HUES64 (cell line): ENCODE data around the gene AKIRIN2. TPM values are rescaled to one million over a fixed set of nuclear protein-coding genes. Genes with fewer than 3 reads are reported as not detected.

Experiments
- H3K27ac ChIP-seq: 2 replicates; pipeline ENCODE4 v1.7.0; 2013; ENCODE audit warnings: low read depth, low read length, inconsistent platforms
- H3K27me3 ChIP-seq: 2 replicates; pipeline ENCODE4 v1.6.1; 2013; ENCODE audit warnings: mild to moderate bottlenecking, low read length; ENCODE audit not compliant: insufficient read depth
- H3K36me3 ChIP-seq: 2 replicates; pipeline ENCODE4 v1.6.1; 2013; ENCODE audit warnings: mild to moderate bottlenecking, low read length; ENCODE audit not compliant: insufficient read depth
- H3K4me1 ChIP-seq: 2 replicates; pipeline ENCODE4 v1.6.1; 2013; ENCODE audit warnings: mild to moderate bottlenecking, low read length, moderate library complexity; ENCODE audit not compliant: insufficient read depth
- H3K4me3 ChIP-seq: 2 replicates; pipeline ENCODE4 v1.5.1; 2013; ENCODE audit warnings: mild to moderate bottlenecking, low read length, moderate library complexity
- H3K9ac ChIP-seq: 2 replicates; pipeline ENCODE4 v1.6.1; 2013; ENCODE audit warnings: mild to moderate bottlenecking, low read depth, low read length
- H3K9me3 ChIP-seq: 2 replicates; pipeline ENCODE4 v1.6.1; 2013; ENCODE audit warnings: low read depth, low read length; ENCODE audit not compliant: insufficient read depth
- WGBS: fragments of 150-250, 120-280 bp; methylation state at CpG from one replicate; pipeline ENCODE4 v1.1.7; 2013; ENCODE audit warnings: missing lambda C conversion rate; 5-methylcytosine and 5-hydroxymethylcytosine counted together
- polyA plus RNA-seq, 2 experiments: library from polyadenylated mRNA; stranded (reverse); fragments of 50-300 nt; gene quantifications; one replicate each; pipeline ENCODE4 v1.2.3, GENCODE V29; 2013

The AKIRIN2 gene
- polyA plus RNA-seq (2013, experiment 1 of 2) = 47.8 TPM
- 54.5 TPM for polyA plus RNA-seq (2013, experiment 2 of 2)

- H3K9ac ChIP-seq = peak within 1 kb of the TSS; percentile 93
Observed at GRCh38 chr6:87701676-87702588, at the start of gene AKIRIN2. AKIRIN2 (minus strand) TSS chr6:87702233; CDS start chr6:87701684, 549 bp downstream.

GRCh38 chr6:87747646-87748045 is 45.6 kb upstream of the AKIRIN2 start:
- Histone ChIP-seq H3K4me3 (no peak overlapping the region), H3K9me3 (no peaks in the 10 kb centered on the region), H3K27me3 (no peaks in the 10 kb centered on the region), H3K4me1 (no peaks in the 10 kb centered on the region), H3K36me3 (no peaks in the 10 kb centered on the region), H3K9ac (no peak overlapping the region), H3K27ac (no peak overlapping the region)
- WGBS = 89% methylated on average over 1 of the region's 1 CpG

More at GRCh38 chr6:87701676-87702588, at the start of gene AKIRIN2:
- H3K27me3 ChIP-seq = no peaks in the 10 kb centered on the region
- WGBS = under 1% methylated on average over 86 of the region's 88 CpGs
- peaks cover 6% of the 10 kb centered on the region for H3K36me3 ChIP-seq
- H3K9me3 ChIP-seq = no peaks in the 10 kb centered on the region
- H3K27ac ChIP-seq = peak within 1 kb of the TSS; percentile 98
- H3K4me1 ChIP-seq = peaks cover 22% of the 10 kb centered on the region
- peak within 1 kb of the TSS; percentile 94 for H3K4me3 ChIP-seq

GRCh38 chr6:87745966-87746721 is 44.1 kb upstream of the AKIRIN2 start:
- H3K4me1 ChIP-seq = no peaks in the 10 kb centered on the region
- no peaks in the 10 kb centered on the region for H3K9me3 ChIP-seq
- no peaks in the 10 kb centered on the region for H3K27me3 ChIP-seq
- no peaks in the 10 kb centered on the region for H3K36me3 ChIP-seq
- no peak overlapping the region for H3K27ac ChIP-seq
- 87% methylated on average over 2 of the region's 2 CpGs for WGBS
- no peak overlapping the region for H3K4me3 ChIP-seq
- H3K9ac ChIP-seq = no peak overlapping the region

GRCh38 chr6:87743454-87743853 is 41.4 kb upstream of the AKIRIN2 start:
- Histone ChIP-seq H3K9me3 (no peaks in the 10 kb centered on the region), H3K27me3 (no peaks in the 10 kb centered on the region), H3K9ac (no peak overlapping the region), H3K36me3 (no peaks in the 10 kb centered on the region), H3K27ac (no peak overlapping the region), H3K4me1 (no peaks in the 10 kb centered on the region), H3K4me3 (no peak overlapping the region)
- 31% methylated on average over 1 of the region's 2 CpGs for WGBS

GRCh38 chr6:87742106-87742505 is 40.1 kb upstream of the AKIRIN2 start:
- no peak overlapping the region for H3K4me3 ChIP-seq
- 0 out of 2 replicates have a peak, but pooled peaks cover 2% of the 10 kb centered on the region for H3K9me3 ChIP-seq
- H3K36me3 ChIP-seq = no peaks in the 10 kb centered on the region
- no peak overlapping the region for H3K27ac ChIP-seq
- H3K9ac ChIP-seq = no peak overlapping the region
- no peaks in the 10 kb centered on the region for H3K27me3 ChIP-seq
- no peaks in the 10 kb centered on the region for H3K4me1 ChIP-seq
- WGBS = 68% methylated on average over 2 of the region's 2 CpGs

GRCh38 chr6:87741001-87741650 is 39.1 kb upstream of the AKIRIN2 start:
- Histone ChIP-seq H3K4me3 (no peak overlapping the region), H3K9me3 (peaks cover 5% of the 10 kb centered on the region; the same call in 1 of the 2 replicates), H3K27me3 (no peaks in the 10 kb centered on the region), H3K27ac (no peak overlapping the region), H3K4me1 (no peaks in the 10 kb centered on the region), H3K36me3 (no peaks in the 10 kb centered on the region), H3K9ac (no peak overlapping the region)
- 98% methylated on average over 6 of the region's 9 CpGs for whole genome bisulfite sequencing

- no peak overlapping the region for H3K9ac ChIP-seq
- WGBS = 96% methylated on average over 4 of the region's 4 CpGs
- H3K27me3 ChIP-seq = no peaks in the 10 kb centered on the region
- no peaks in the 10 kb centered on the region for H3K4me1 ChIP-seq
- H3K9me3 ChIP-seq = peaks cover 5% of the 10 kb centered on the region; the same call in 1 of the 2 replicates
- H3K36me3 ChIP-seq = no peaks in the 10 kb centered on the region
- no peak overlapping the region for H3K27ac ChIP-seq
- H3K4me3 ChIP-seq = no peak overlapping the region
Observed at GRCh38 chr6:87738744-87739143, 36.7 kb upstream of the AKIRIN2 start.

- Histone ChIP-seq H3K9me3 (peaks cover 5% of the 10 kb centered on the region; the same call in 1 of the 2 replicates), H3K27ac (no peak overlapping the region), H3K36me3 (no peaks in the 10 kb centered on the region), H3K4me1 (no peaks in the 10 kb centered on the region), H3K9ac (no peak overlapping the region), H3K27me3 (no peaks in the 10 kb centered on the region), H3K4me3 (no peak overlapping the region)
- WGBS = 95% methylated on average over 3 of the region's 3 CpGs
Observed at GRCh38 chr6:87738000-87738399, 36.0 kb upstream of the AKIRIN2 start.

GRCh38 chr6:87736809-87737540 is 34.9 kb upstream of the AKIRIN2 start:
- Histone ChIP-seq H3K4me1 (no peaks in the 10 kb centered on the region), H3K9me3 (peaks cover 5% of the 10 kb centered on the region; the same call in 1 of the 2 replicates), H3K27ac (no peak overlapping the region), H3K36me3 (no peaks in the 10 kb centered on the region), H3K27me3 (no peaks in the 10 kb centered on the region), H3K4me3 (no peak overlapping the region), H3K9ac (no peak overlapping the region)
- 94% methylated on average over 3 of the region's 5 CpGs for WGBS

- no peak overlapping the region for H3K4me3 ChIP-seq
- WGBS = 96% methylated on average over 4 of the region's 4 CpGs
- H3K36me3 ChIP-seq = no peaks in the 10 kb centered on the region
- no peaks in the 10 kb centered on the region for H3K27me3 ChIP-seq
- H3K4me1 ChIP-seq = no peaks in the 10 kb centered on the region
- H3K27ac ChIP-seq = no peak overlapping the region
- no peak overlapping the region for H3K9ac ChIP-seq
- peaks cover 2% of the 10 kb centered on the region; the same call in 1 of the 2 replicates for H3K9me3 ChIP-seq
Observed at GRCh38 chr6:87731818-87732661, 30.0 kb upstream of the AKIRIN2 start.
